ENCODE results near the gene PSMD14.

DNA sequence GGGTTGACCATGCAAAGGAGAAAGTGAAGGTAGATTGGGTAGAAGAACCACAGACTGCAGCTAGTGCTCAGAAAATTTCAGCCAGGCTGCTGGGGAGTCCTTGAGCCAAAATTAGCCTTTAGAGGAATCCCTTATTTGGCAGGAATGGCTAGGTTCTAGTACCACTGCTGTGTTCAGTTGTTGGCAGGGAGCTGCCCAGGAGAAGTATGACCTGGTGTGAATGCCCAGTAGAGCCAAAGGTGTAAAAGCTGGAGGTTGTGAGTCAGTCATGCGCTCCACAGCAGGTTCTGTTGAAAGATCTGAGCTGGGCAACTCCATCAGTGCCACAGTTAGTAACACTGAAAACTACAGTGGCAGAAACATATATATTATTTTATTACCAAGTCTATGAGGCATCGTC lies 71.5 kb downstream of the PSMD14 start:
- TF ChIP-seq CTCF (IDR thresholded peaks at IDR 0.05) (no peak), POLR2A (IDR thresholded peaks at IDR 0.05) (no peak)
